PFSK-1 (cell line): ENCODE measurements around the gene MAPK14.

Experiments
- POLR2AphosphoS5 ChIP-seq: IDR thresholded peaks from 2 replicates; pipeline ENCODE4 v1.6.1; 2012; ENCODE audit warnings: low read depth, mild to moderate bottlenecking, control low read depth, low read length, moderate library complexity
- TAF1 ChIP-seq: IDR thresholded peaks from 2 replicates; pipeline ENCODE4 v1.6.1; 2012; ENCODE audit warnings: low read length, control low read depth, borderline replicate concordance; ENCODE audit not compliant: insufficient read depth

- no peak for TF ChIP-seq TAF1
- no peak for TF ChIP-seq POLR2AphosphoS5
These were observed 81.5 kb downstream of the MAPK14 start for GRCh38 chr6:36109092-36109491.
